Esophagus squamous epithelium (tissue), 5 donors: ENCODE results near the gene ASB5. TPM values are rescaled to one million over a fixed set of nuclear protein-coding genes. Genes with fewer than 3 reads are reported as not detected.
A peak's percentile ranks its signal among the peaks of the same experiment; 100 is the strongest.

Experiments used
- DNase-seq: peaks from one replicate; lab custom pipeline; 2025; lab: John Stamatoyannopoulos, UW
- H3K27ac ChIP-seq, 4 donors: fragments of 200-600 bp; sonication (generic); one replicate each; pipeline ENCODE4 v1.5.1; 2016 to 2019; ENCODE audit warnings: mild to moderate bottlenecking in 1 of 4
- H3K27me3 ChIP-seq, 4 donors: fragments of 200-600 bp; sonication (generic); 1 replicate in 3 of 4; 2 replicates in 1 of 4; pipeline versions ENCODE4 v1.5.1 to v1.6.0; 2017 to 2021; ENCODE audit warnings: antibody characterized with exemption in 1 of 4
- H3K36me3 ChIP-seq, 3 donors: fragments of 200-600 bp; sonication (generic); one replicate each; pipeline ENCODE4 v1.5.1; 2016 to 2019
- H3K4me1 ChIP-seq, 3 donors: fragments of 200-600 bp; sonication (generic); one replicate each; pipeline ENCODE4 v1.5.1; 2017 to 2019
- H3K4me3 ChIP-seq, 4 donors: fragments of 200-600 bp; sonication (generic); 1 replicate in 3 of 4; 2 replicates in 1 of 4; pipeline ENCODE4 v1.5.1; 2016 to 2019; ENCODE audit warnings: mild to moderate bottlenecking in 2 of 4, moderate library complexity in 1 of 4
- H3K9me3 ChIP-seq, 3 donors: fragments of 200-600 bp; sonication (generic); one replicate each; pipeline ENCODE4 v1.5.1; 2016 to 2019
- CTCF ChIP-seq, 6 experiments: fragments of 450-650 bp in 4 of 6; fragments of 200-600 bp in 2 of 6; sonication (generic) in 2 of 6; IDR thresholded peaks; one replicate each; pipeline ENCODE4 v1.5.1; 2016 to 2019; ENCODE audit warnings: antibody characterized with exemption in 6 of 6, mild to moderate bottlenecking in 4 of 6, moderate library complexity in 4 of 6
- POLR2A ChIP-seq, 4 donors: fragments of 450-650 bp; IDR thresholded peaks; one replicate each; pipeline ENCODE4 v1.6.1; 2017; ENCODE audit warnings: antibody characterized with exemption in 4 of 4, mild to moderate bottlenecking in 4 of 4, moderate library complexity in 3 of 4
- WGBS, 2 donors: methylation state at CpG; one replicate each; pipeline ENCODE4 v1.1.5; 2018; 5-methylcytosine and 5-hydroxymethylcytosine counted together
- intact Hi-C: fragments of 100-400 bp; cut with DNase I; formaldehyde crosslinking; loops from one replicate; pipeline ENCODE4 v1.15.0; 2022
- total RNA-seq, 4 donors: library from RNA; depleted of rRNA; stranded (reverse); fragments of >200 nt; gene quantifications; one replicate each; pipeline ENCODE4 v1.1.0, GENCODE V29; 2016
- donor health status: DM: yes; HTN: yes; CAD: no.

ASB5 gene
- total RNA-seq: 1 to 10 TPM in 1 of 4 donors, under 1 TPM in 3; 0.13 to 4.0 (median 0.24) TPM

GRCh38 chr4:176268963-176269362, at the start of gene ASB5:
ASB5 (minus strand) TSS chr4:176269222; CDS start chr4:176269108, 114 bp downstream.
- TF ChIP-seq CTCF (IDR thresholded peaks at IDR 0.05) (no peak), POLR2A (IDR thresholded peaks at IDR 0.05) (no peak)
- Histone ChIP-seq H3K4me1 (no peaks in the 10 kb centered on the region), H3K36me3 (no peaks in the 10 kb centered on the region), H3K9me3 (no peaks in the 10 kb centered on the region), H3K27me3 (no peaks in the 10 kb centered on the region), H3K4me3 (no peak within 1 kb of the TSS), H3K27ac (peak within 1 kb of the TSS in 1 of 4 donors; percentile 37)
- WGBS, 2 donors: 89 to 96% methylated on average over 11 of the region's 11 CpGs
- intact Hi-C loops: no loop called here
- DNase-seq: no peak

GRCh38 chr4:176313596-176314336, 44.7 kb upstream of the ASB5 start:
- H3K27ac ChIP-seq: no peak overlapping the region
- 77 to 86% methylated on average over 7 of the region's 7 CpGs for WGBS, 2 donors
- H3K36me3 ChIP-seq: no peaks in the 10 kb centered on the region
- intact Hi-C loops: no loop called here
- H3K9me3 ChIP-seq: no peaks in the 10 kb centered on the region
- no peak for DNase-seq
- H3K4me1 ChIP-seq: peaks cover 0 to 4% (median 0%) of the 10 kb centered on the region in 3 donors
- TF ChIP-seq CTCF (IDR thresholded peaks at IDR 0.05) (no peak), POLR2A (IDR thresholded peaks at IDR 0.05) (no peak)
- H3K27me3 ChIP-seq: no peaks in the 10 kb centered on the region
- H3K4me3 ChIP-seq: no peak overlapping the region

GRCh38 chr4:176309772-176310171, 40.8 kb upstream of the ASB5 start:
- Histone ChIP-seq H3K36me3 (no peaks in the 10 kb centered on the region), H3K9me3 (no peaks in the 10 kb centered on the region), H3K4me1 (no peaks in the 10 kb centered on the region), H3K4me3 (no peak overlapping the region), H3K27me3 (peaks cover 0 to 5% (median 0%) of the 10 kb centered on the region in 4 donors), H3K27ac (no peak overlapping the region)
- TF ChIP-seq CTCF (IDR thresholded peaks at IDR 0.05): no peak
- no peak for TF ChIP-seq POLR2A (IDR thresholded peaks at IDR 0.05)
- intact Hi-C loops: no loop called here
- no peak for DNase-seq

GRCh38 chr4:176309046-176309445, 40.0 kb upstream of the ASB5 start:
- DNase-seq: no peak
- Histone ChIP-seq H3K4me3 (no peak overlapping the region), H3K4me1 (no peaks in the 10 kb centered on the region), H3K36me3 (no peaks in the 10 kb centered on the region), H3K9me3 (no peaks in the 10 kb centered on the region), H3K27ac (no peak overlapping the region), H3K27me3 (peaks cover 0 to 5% (median 0%) of the 10 kb centered on the region in 4 donors)
- WGBS, 2 donors: 73 to 83% methylated on average over 2 of the region's 2 CpGs
- intact Hi-C loops: no loop called here
- TF ChIP-seq POLR2A (IDR thresholded peaks at IDR 0.05) (no peak), CTCF (IDR thresholded peaks at IDR 0.05) (no peak)

GRCh38 chr4:176308441-176308840, 39.4 kb upstream of the ASB5 start:
- H3K27me3 ChIP-seq: peaks cover 0 to 5% (median 0%) of the 10 kb centered on the region in 4 donors
- H3K36me3 ChIP-seq: no peaks in the 10 kb centered on the region
- no peak overlapping the region for H3K4me3 ChIP-seq
- no peak overlapping the region for H3K27ac ChIP-seq
- no peaks in the 10 kb centered on the region for H3K9me3 ChIP-seq
- no peaks in the 10 kb centered on the region for H3K4me1 ChIP-seq
- no peak for TF ChIP-seq POLR2A (IDR thresholded peaks at IDR 0.05)
- TF ChIP-seq CTCF (IDR thresholded peaks at IDR 0.05): no peak
- intact Hi-C loops: no loop called here
- 80% methylated on average over 3 of the region's 3 CpGs for WGBS, 2 donors
- no peak for DNase-seq
